ENCODE results near the gene XRCC2. TPM values are rescaled to one million over a fixed set of nuclear protein-coding genes. Genes with fewer than 3 reads are reported as not detected.

Gene XRCC2
- total RNA-seq, 1 experiment from 2014 or later: 28.5 TPM

GRCh38 chr7:152602962-152603361 lies 73.0 kb downstream of the XRCC2 start:
- intact Hi-C loops (cut with micrococcal nuclease; ENCODE audit: unreplicated experiment): no loop called here
- BruUV-seq (replicated peaks): no TSS peak
- H3K4me3 ChIP-seq (ENCODE audit: low read depth, low read length, poor library complexity, severe bottlenecking): no peak overlapping the region
- H3K4me1 ChIP-seq (ENCODE audit: insufficient read depth, low read length, poor library complexity, severe bottlenecking): no peaks in the 10 kb centered on the region
- ChIA-PET CTCF (no interaction called here), POLR2A (ENCODE audit: low non-redundant PET) (no interaction called here)
- H3K27ac ChIP-seq (ENCODE audit: low read depth, low read length, poor library complexity, severe bottlenecking): no peak overlapping the region
- H3K36me3 ChIP-seq (ENCODE audit: insufficient read depth, low read length, poor library complexity, severe bottlenecking): no peaks in the 10 kb centered on the region
- H3K27me3 ChIP-seq (replicated peaks; ENCODE audit: insufficient read depth, low read depth, low read length, poor library complexity): no peaks in the 10 kb centered on the region
- no peak for TF ChIP-seq CTCF (conservative IDR thresholded peaks at IDR 0.05; ENCODE audit: low read depth, low read length)
- TF ChIP-seq EZH2 (IDR thresholded peaks at IDR 0.05; ENCODE audit: borderline replicate concordance, low read depth, low read length, poor library complexity, severe bottlenecking): no peak
- H3K9me3 ChIP-seq (ENCODE audit: low read depth, low read length, poor library complexity, severe bottlenecking): no peaks in the 10 kb centered on the region
- no peak for DNase-seq (ENCODE audit: low spot score)

GRCh38 chr7:152601305-152601798 lies 74.6 kb downstream of the XRCC2 start:
- TF ChIP-seq CTCF (conservative IDR thresholded peaks at IDR 0.05; ENCODE audit: low read depth, low read length) (no peak), EZH2 (IDR thresholded peaks at IDR 0.05; ENCODE audit: borderline replicate concordance, low read depth, low read length, poor library complexity, severe bottlenecking) (no peak)
- ChIA-PET CTCF (no interaction called here), POLR2A (ENCODE audit: low non-redundant PET) (no interaction called here)
- BruUV-seq (replicated peaks): no TSS peak
- Histone ChIP-seq H3K9me3 (ENCODE audit: low read depth, low read length, poor library complexity, severe bottlenecking) (no peaks in the 10 kb centered on the region), H3K4me3 (ENCODE audit: low read depth, low read length, poor library complexity, severe bottlenecking) (no peak overlapping the region), H3K27ac (ENCODE audit: low read depth, low read length, poor library complexity, severe bottlenecking) (no peak overlapping the region), H3K36me3 (ENCODE audit: insufficient read depth, low read length, poor library complexity, severe bottlenecking) (no peaks in the 10 kb centered on the region), H3K27me3 (replicated peaks; ENCODE audit: insufficient read depth, low read depth, low read length, poor library complexity) (no peaks in the 10 kb centered on the region), H3K4me1 (ENCODE audit: insufficient read depth, low read length, poor library complexity, severe bottlenecking) (no peaks in the 10 kb centered on the region)
- no peak for DNase-seq (ENCODE audit: low spot score)
- intact Hi-C loops (cut with micrococcal nuclease; ENCODE audit: unreplicated experiment): no loop called here

- intact Hi-C loops (cut with micrococcal nuclease; ENCODE audit: unreplicated experiment): no loop called here
- H3K36me3 ChIP-seq (ENCODE audit: insufficient read depth, low read length, poor library complexity, severe bottlenecking): no peaks in the 10 kb centered on the region
- no peak for DNase-seq (ENCODE audit: low spot score)
These were observed 75.7 kb downstream of the XRCC2 start for GRCh38 chr7:152600266-152600665.

More at GRCh38 chr7:152600266-152600665, 75.7 kb downstream of the XRCC2 start:
- TF ChIP-seq CTCF (conservative IDR thresholded peaks at IDR 0.05; ENCODE audit: low read depth, low read length) (no peak), EZH2 (IDR thresholded peaks at IDR 0.05; ENCODE audit: borderline replicate concordance, low read depth, low read length, poor library complexity, severe bottlenecking) (no peak)
- POLR2A ChIA-PET (ENCODE audit: low non-redundant PET): no interaction called here
- Histone ChIP-seq H3K4me3 (ENCODE audit: low read depth, low read length, poor library complexity, severe bottlenecking) (no peak overlapping the region), H3K9me3 (ENCODE audit: low read depth, low read length, poor library complexity, severe bottlenecking) (no peaks in the 10 kb centered on the region), H3K27me3 (replicated peaks; ENCODE audit: insufficient read depth, low read depth, low read length, poor library complexity) (no peaks in the 10 kb centered on the region), H3K4me1 (ENCODE audit: insufficient read depth, low read length, poor library complexity, severe bottlenecking) (no peaks in the 10 kb centered on the region), H3K27ac (ENCODE audit: low read depth, low read length, poor library complexity, severe bottlenecking) (no peak overlapping the region)
- no TSS peak for BruUV-seq (replicated peaks)
- CTCF ChIA-PET: no interaction called here
